NCI-H1105 treated with DMSO at 0.1 percent for 48 hours (cell line): ENCODE measurements around the gene SRM.
"Not testable (repeated sequence)": the region's sequence is repeated elsewhere in the genome, so short reads cannot be mapped to it uniquely, and the experiment has no call there.

ENCODE experiments used
- DNase-seq: peaks from one replicate; lab custom pipeline; 2025; lab: John Stamatoyannopoulos, UW

The SRM gene

GRCh38 chr1:11059968-11060830 is at the start of gene SRM:
Gene SRM (minus strand): TSS chr1:11060018. CDS start chr1:11059943, 75 bp downstream.
- peak; percentile 91 for DNase-seq

DNA sequence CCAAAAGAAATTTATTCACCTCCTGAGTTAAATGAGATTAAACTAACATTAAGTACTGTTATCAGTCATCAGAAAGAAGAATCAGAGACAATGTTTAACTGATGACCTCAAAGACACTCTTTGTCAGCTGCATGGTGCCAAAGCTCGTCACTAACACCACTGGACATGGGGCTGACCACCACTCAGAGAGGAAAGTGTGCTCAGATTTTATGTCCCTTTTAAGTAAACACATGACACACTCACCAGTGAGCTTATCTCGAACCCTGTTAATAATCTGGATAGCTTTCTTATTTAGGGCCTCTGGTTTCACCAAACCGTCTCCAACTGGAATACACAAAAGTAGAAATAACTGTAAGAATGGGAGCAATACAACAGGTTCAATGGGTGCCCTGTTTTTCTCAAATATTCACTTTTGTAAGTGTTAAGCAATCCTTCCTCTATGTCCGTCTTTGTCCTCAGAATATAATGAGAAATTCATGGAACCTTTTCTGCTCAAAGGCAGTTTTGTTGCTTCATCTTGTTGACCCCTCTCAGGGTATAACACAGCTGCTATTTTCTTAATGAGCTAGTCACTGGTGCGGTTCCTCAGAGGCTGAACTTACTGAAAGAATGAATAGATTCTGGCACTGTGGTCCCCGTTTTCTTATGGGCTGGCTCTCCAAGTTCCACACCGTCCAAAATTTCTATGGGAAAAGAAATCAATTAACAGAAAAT is 49.4 kb upstream of the SRM start:
- DNase-seq = no peak

- DNase-seq = no peak
Measured at GRCh38 chr1:11107599-11107998, 47.8 kb upstream of the SRM start.

- DNase-seq = no peak
Measured at GRCh38 chr1:11105586-11105985, 45.8 kb upstream of the SRM start.

- DNase-seq = no peak
Measured at GRCh38 chr1:11101347-11101746, 41.5 kb upstream of the SRM start.

- not testable (repeated sequence) for DNase-seq
Measured at GRCh38 chr1:11100806-11101205, 41.0 kb upstream of the SRM start.

DNA sequence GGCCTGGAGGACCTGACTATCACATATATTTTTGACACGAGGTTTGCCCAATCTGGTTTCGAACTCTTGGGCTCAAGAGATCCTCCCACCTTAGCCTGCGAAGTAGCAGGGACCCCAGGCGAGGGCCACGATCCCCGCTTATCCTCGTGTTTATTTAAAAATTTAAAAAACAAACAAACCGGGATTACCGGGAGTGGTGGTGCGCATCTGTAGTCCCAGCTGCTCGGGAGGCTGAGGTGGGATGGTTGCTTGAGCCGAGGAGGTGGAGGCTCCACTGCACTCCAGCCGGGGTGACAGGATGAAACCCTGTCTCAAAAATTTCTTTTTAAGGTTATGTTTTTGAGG is 40.3 kb upstream of the SRM start:
- no peak for DNase-seq

- DNase-seq = peak; percentile 87
Measured at GRCh38 chr1:11099310-11100148, 39.7 kb upstream of the SRM start, which contains the start of gene EXOSC10. Gene EXOSC10 (minus strand): TSS chr1:11099869. CDS start chr1:11099831, 38 bp downstream.

DNA sequence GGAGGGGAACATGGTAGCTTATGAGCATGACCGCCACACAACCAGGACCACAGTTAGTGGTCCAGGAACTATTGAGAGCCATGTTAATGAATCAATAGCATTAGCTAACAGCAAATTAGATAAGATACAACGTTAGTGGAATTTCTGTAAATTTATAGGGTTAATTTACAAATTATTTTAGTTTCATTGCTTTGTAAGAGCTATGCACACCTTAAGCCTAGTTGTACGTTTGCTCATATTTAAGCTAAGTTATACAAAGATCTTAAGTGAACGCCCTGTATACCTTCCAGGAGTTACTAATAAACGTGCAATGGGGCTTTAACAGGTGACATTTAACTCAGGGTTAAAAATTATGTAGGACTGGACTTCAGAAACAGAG is 39.1 kb upstream of the SRM start:
- no peak for DNase-seq

DNA sequence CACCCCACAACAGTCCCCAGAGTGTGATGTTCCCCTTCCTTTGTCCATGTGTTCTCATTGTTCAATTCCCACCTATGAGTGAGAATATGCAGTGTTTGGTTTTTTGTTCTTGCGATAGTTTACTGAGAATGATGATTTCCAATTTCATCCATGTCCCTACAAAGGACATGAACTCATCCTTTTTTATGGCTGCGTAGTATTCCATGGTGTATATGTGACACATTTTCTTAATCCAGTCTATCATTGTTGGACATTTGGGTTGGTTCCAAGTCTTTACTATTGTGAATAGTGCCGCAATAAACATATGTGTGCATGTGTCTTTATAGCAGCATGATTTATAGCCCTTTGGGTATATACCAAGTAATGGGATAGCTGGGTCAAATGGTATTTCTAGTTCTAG is 24.0 kb upstream of the SRM start:
- DNase-seq = not testable (repeated sequence)

- no peak for DNase-seq
Measured at GRCh38 chr1:11080931-11081330, 21.1 kb upstream of the SRM start.

- no peak for DNase-seq
Measured at GRCh38 chr1:11078631-11079030, 18.8 kb upstream of the SRM start.

- not testable (repeated sequence) for DNase-seq
Measured at GRCh38 chr1:11073398-11073797, 13.6 kb upstream of the SRM start.

- peak; percentile 70 for DNase-seq
Measured at GRCh38 chr1:11072216-11072917, 12.5 kb upstream of the SRM start.

- peak; percentile 83 for DNase-seq
Measured at GRCh38 chr1:11071463-11072215, 11.8 kb upstream of the SRM start.

DNA sequence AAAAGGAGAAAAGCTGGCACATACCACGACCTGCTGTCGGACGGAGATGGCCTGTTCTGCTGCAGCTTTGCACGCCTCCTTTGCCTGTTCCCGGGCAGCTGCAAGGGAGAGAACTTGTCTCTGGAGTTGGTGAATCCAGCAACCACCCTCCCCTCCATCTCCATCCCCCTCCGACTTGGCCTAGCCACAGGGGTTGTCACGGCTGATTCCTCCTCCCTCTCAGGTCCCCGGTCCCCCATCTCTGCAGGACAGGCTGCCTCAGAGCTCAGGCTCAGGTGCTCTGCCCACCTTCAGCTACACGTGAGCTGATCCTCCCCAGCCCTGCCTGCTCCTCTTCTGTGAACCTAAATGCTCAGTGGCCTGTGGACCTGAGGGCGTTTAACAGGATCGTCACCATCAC is 11.1 kb upstream of the SRM start:
- no peak for DNase-seq

DNA sequence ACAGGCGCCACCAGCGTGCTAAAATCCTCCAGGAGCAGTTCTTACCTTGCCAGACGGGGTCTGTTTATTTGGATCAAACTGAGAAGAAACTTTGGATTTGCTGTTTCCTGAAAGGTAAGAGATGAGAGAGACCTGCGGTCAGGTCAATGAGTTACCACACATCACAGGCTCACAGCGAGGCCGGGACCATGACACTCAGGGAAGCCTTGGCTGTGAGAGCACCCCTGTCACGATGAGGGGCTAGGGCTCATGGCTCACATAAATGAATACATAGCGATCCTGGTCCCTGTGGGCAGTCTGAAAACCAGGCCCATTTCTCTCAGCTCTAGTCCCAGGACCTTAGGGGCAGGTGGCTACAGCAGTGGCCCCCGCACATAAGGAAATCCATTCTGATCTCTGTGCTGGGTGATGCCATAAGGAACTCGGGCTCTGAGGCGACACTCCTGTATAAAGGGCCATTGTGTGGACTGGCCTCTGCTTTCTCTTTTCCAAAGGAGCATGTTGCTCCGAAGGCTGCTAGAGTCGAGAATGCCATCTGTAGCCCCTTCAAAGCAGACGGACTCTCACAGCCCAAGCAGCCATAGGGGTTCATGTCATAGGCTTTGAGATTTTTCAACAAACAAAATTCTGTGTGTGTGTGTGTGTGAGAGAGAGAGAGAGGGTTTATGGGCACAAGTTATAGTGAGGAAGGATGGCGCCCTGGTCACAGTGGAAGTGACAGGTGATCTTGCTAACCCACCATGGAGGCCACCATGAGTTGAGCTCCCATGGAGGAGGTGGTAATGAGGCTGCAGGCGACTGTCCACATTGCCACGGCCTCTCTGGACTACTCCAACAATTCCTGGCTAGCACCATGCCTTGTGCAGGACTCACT is 9.0 kb upstream of the SRM start:
- DNase-seq = no peak

DNA sequence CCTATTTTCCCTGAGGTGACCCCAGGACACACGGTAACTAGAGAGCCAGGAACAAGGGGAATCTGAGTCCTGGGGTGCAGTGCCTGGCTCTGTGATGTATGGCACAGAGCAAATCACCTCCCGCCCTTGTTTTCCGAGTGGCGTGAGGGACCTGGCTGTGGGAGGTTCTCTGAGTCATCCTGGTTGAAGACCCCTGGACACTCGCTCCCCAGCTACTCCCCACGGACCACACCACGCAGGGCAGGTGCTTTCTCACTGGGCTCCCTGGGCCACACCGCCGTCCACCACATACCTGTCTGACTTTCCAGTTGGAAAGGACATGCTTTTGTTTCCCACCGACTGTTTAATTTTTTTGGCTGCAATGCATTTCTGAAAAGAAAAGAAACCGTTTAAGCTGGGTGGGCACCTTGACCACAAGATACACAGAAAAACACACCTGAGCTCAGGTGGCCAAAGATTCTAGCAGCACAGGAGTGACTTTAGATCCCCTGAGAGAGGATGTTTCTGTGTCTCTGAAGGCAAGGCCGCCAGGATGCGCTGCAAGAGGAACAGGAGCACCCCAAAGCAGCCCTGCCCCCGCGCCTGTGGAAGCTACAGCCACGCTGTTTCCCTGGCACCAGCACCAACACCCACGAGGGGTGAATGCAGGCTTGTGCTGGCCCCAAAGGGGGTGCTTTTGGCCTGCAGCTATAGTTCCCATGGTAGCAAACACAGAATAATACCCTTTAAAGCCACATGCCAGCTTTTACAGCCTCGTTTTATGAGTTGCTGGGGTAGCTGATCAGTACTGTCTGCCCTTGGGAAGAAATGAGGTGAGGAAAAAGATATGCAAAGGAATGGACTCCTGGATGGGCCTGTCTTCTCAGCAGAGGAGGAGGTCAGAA is 8.1 kb upstream of the SRM start:
- DNase-seq = no peak

GRCh38 chr1:11065796-11066195 is 6.0 kb upstream of the SRM start:
- no peak for DNase-seq
